Caco-2 (cell line): Measurements from ENCODE around the gene CEP72. TPM values are rescaled to one million over a fixed set of nuclear protein-coding genes. Genes with fewer than 3 reads are reported as not detected.
A peak's percentile ranks its signal among the peaks of the same experiment; 100 is the strongest.
"Not testable (repeated sequence)": the region's sequence is repeated elsewhere in the genome, so short reads cannot be mapped to it uniquely, and the experiment has no call there.

ENCODE experiments used
- BruUV-seq: library from RNA; stranded (reverse); fragments of 400-500 nt; replicated peaks from 2 replicates; lab custom pipeline; 2021; lab: Mats Ljungman, UMichigan
- CTCF ChIA-PET: fragments of 300-600 bp; sonication (Branson Sonifier 250); formaldehyde crosslinking; loops from one replicate; lab custom pipeline; 2022; ENCODE audit warnings: antibody characterized with exemption; lab: Charles Lee
- POLR2A ChIA-PET: fragments of 300-600 bp; sonication (Branson Sonifier 250); formaldehyde crosslinking; loops from one replicate; lab custom pipeline; 2022; ENCODE audit warnings: antibody characterized with exemption; lab: Charles Lee
- DNase-seq, 2 experiments: peaks; one replicate each; pipeline versions ENCODE4 v3.0.0 to v3.0.0-alpha.2; 2020 to 2022
- H3K27me3 ChIP-seq: replicated peaks from 2 replicates; pipeline ENCODE4 v1.6.0; 2011; ENCODE audit warnings: low read length; ENCODE audit not compliant: control insufficient read depth, insufficient read depth
- H3K36me3 ChIP-seq: 2 replicates; pipeline ENCODE4 v1.5.1; 2011; ENCODE audit warnings: low read length; ENCODE audit not compliant: control insufficient read depth, insufficient read depth
- H3K4me1 ChIP-seq: fragments of 250-450 bp; sonication (Bioruptor Pico); 2 replicates; pipeline ENCODE4 v1.5.1; 2020; ENCODE audit warnings: mild to moderate bottlenecking
- H3K4me3 ChIP-seq: 2 replicates; pipeline ENCODE4 v1.5.1; 2011; ENCODE audit warnings: low read depth, mild to moderate bottlenecking, control low read depth, low read length
- H3K9me3 ChIP-seq: fragments of 250-450 bp; sonication (Bioruptor Pico); 2 replicates; pipeline ENCODE4 v1.5.1; 2020; ENCODE audit warnings: mild to moderate bottlenecking, moderate library complexity
- H3K27ac Mint-ChIP-seq: one replicate; pipeline ENCODE4 v1.8.0; 2022; ENCODE audit warnings: mixed read lengths; ENCODE audit not compliant: unreplicated experiment
- H3K27me3 Mint-ChIP-seq: one replicate; pipeline ENCODE4 v1.8.0; 2022; ENCODE audit warnings: mixed read lengths; ENCODE audit not compliant: insufficient read depth, unreplicated experiment
- H3K36me3 Mint-ChIP-seq: one replicate; pipeline ENCODE4 v1.8.0; 2022; ENCODE audit warnings: mild to moderate bottlenecking, mixed read lengths; ENCODE audit not compliant: insufficient read depth, unreplicated experiment
- H3K4me1 Mint-ChIP-seq: one replicate; pipeline ENCODE4 v1.8.0; 2022; ENCODE audit warnings: low read depth, mixed read lengths; ENCODE audit not compliant: unreplicated experiment
- H3K4me3 Mint-ChIP-seq: one replicate; pipeline ENCODE4 v1.8.0; 2022; ENCODE audit warnings: mild to moderate bottlenecking, moderate library complexity, mixed read lengths; ENCODE audit not compliant: unreplicated experiment
- H3K9me3 Mint-ChIP-seq: one replicate; pipeline ENCODE4 v1.8.0; 2022; ENCODE audit warnings: mixed read lengths; ENCODE audit not compliant: unreplicated experiment
- CTCF ChIP-seq, 2 experiments: fragments of 200-600 bp in 1 of 2; IDR thresholded peaks; 1 replicate in 1 of 2; 2 replicates in 1 of 2; pipeline versions ENCODE4 v1.5.1 to v1.8.0; 2011 to 2022; ENCODE audit warnings: antibody characterized with exemption in 1 of 2, control low read depth in 1 of 2, inconsistent platforms in 1 of 2, low read depth in 1 of 2, low read length in 1 of 2, mild to moderate bottlenecking in 1 of 2, moderate library complexity in 1 of 2; ENCODE audit not compliant: insufficient read depth in 1 of 2, severe bottlenecking in 1 of 2, unreplicated experiment in 1 of 2
- intact Hi-C: fragments of 100-400 bp; cut with micrococcal nuclease; formaldehyde crosslinking; loops from one replicate; pipeline ENCODE4 v1.10.0; 2022; ENCODE audit not compliant: unreplicated experiment
- total RNA-seq: library from RNA; stranded (reverse); gene quantifications from 2 replicates; pipeline ENCODE4 v1.2.3, GENCODE V29; 2022

The CEP72 gene
- total RNA-seq, 1 experiment from 2014 or later = 36.6 TPM

- H3K4me3 Mint-ChIP-seq, H3K36me3 Mint-ChIP-seq, H3K4me3 ChIP-seq, H3K4me1 ChIP-seq, intact Hi-C loops, H3K9me3 ChIP-seq, POLR2A ChIA-PET, H3K4me1 Mint-ChIP-seq, BruUV-seq, H3K27ac Mint-ChIP-seq, H3K9me3 Mint-ChIP-seq, H3K36me3 ChIP-seq, H3K27me3 Mint-ChIP-seq, H3K27me3 ChIP-seq, DNase-seq, CTCF ChIA-PET: not testable (repeated sequence)
Observed at GRCh38 chr5:690293-690692, 78.2 kb downstream of the CEP72 start.

GRCh38 chr5:691049-691448 lies 78.9 kb downstream of the CEP72 start:
- H3K4me3 Mint-ChIP-seq, H3K36me3 ChIP-seq, H3K9me3 ChIP-seq, H3K36me3 Mint-ChIP-seq, H3K27me3 ChIP-seq, H3K4me3 ChIP-seq, BruUV-seq, H3K9me3 Mint-ChIP-seq, H3K27ac Mint-ChIP-seq, POLR2A ChIA-PET, H3K27me3 Mint-ChIP-seq, H3K4me1 ChIP-seq, intact Hi-C loops, DNase-seq, H3K4me1 Mint-ChIP-seq, CTCF ChIA-PET: not testable (repeated sequence)

DNA sequence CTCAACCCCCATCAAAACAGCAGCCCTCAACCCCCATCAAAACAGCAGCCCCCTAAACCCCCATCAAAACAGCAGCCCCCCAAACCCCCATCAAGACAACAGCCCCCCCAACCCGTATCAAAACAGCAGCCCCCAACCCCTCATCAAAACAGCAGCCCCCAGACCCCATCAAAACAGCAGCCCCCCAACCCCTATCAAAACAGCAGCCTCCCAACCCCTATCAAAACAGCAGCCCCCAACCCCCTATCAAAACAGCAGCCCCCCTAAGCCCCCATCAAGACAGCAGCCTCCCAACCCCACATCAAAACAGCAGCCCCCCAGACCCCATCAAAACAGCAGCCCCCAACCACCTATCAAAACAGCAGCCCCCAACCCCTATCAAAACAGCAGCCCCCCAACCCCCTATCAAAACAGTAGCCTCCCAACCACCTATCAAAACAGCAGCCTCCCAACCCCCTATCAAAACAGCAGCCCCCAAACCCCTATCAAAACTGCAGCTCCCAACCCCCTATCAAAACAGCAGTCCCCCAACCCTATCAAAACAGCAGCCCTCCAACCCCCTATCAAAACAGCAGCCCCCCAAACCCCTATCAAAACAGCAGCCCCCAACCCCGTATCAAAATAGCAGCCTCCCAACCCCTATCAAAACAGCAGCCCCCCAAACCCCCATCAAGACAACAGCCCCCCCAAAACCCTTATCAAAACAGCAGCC lies 79.8 kb downstream of the CEP72 start:
- Mint-ChIP-seq H3K27ac (no peak overlapping the region), H3K4me1 (no peaks in the 10 kb centered on the region), H3K9me3 (no peaks in the 10 kb centered on the region), H3K27me3 (peaks cover 3% of the 10 kb centered on the region), H3K36me3 (no peaks in the 10 kb centered on the region), H3K4me3 (peak overlapping the region; percentile 27)
- POLR2A ChIA-PET = no interaction called here
- intact Hi-C loops = loop anchor here (2.0 kb wide), 1 partner anchor 93 kb away; the partner anchor contains the start of gene ZDHHC11B
- no peak overlapping the region for H3K4me3 ChIP-seq
- H3K27me3 ChIP-seq = no peaks in the 10 kb centered on the region
- no peaks in the 10 kb centered on the region for H3K4me1 ChIP-seq
- no TSS peak for BruUV-seq
- no peaks in the 10 kb centered on the region for H3K36me3 ChIP-seq
- CTCF ChIA-PET = no interaction called here
- no peak for DNase-seq
- no peak for TF ChIP-seq CTCF (IDR thresholded peaks at IDR 0.05; ENCODE audit: insufficient read depth in 1 of 2, low read depth in 1 of 2, low read length in 1 of 2, severe bottlenecking in 1 of 2, unreplicated experiment in 1 of 2)
- no peaks in the 10 kb centered on the region for H3K9me3 ChIP-seq

- H3K27me3 Mint-ChIP-seq, H3K27ac Mint-ChIP-seq, H3K4me1 Mint-ChIP-seq, POLR2A ChIA-PET, H3K4me1 ChIP-seq, CTCF ChIA-PET, H3K36me3 ChIP-seq, DNase-seq, H3K9me3 Mint-ChIP-seq, BruUV-seq, H3K9me3 ChIP-seq, H3K27me3 ChIP-seq, H3K36me3 Mint-ChIP-seq: not testable (repeated sequence)
- intact Hi-C loops = loop anchor here (2.0 kb wide), 1 partner anchor 92 kb away; the partner anchor contains the start of gene ZDHHC11B
- peak overlapping the region; percentile 25 for H3K4me3 ChIP-seq
- H3K4me3 Mint-ChIP-seq = peak overlapping the region; percentile 27
Observed at GRCh38 chr5:692529-693041, 80.4 kb downstream of the CEP72 start.

DNA sequence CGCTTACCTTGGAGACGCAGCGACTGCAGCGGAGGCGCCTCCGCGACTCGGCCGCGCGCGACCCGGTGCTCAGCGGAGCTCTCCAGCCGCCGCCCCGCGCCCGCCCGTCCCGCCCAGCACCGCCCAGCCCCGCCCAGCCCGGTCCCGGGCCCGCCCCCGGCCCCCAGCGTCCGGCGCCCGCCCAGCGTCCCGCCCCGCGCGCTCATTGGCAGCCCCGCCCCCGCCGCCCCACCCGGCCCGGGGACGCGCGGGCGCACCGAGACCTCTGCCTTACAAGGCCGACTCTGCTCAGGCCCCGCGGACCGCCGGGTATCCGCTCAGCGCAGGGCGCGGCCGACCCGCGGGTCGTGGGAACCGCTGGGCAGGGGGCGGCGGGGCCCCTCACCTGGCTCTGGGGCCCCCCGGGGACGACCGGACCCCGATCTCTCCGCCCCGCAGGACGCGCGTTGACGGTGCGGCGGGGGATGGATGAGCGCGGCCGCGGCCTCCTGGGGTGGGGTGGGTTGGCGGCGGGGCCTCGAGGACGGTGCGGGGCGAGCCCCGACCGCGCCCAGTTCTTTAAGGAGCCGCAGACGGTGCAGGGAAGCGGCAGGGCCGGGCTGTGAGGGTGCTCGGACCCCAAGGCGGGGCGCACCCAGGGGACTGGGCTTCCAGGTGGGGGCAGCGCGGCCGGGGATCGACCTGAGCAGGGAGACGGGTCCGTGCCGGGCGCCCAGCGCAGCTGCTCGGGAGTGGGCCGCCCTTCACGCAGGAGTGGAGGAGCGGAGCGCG lies 81.3 kb downstream of the CEP72 start, which contains the start of gene TPPP:
Gene TPPP (minus strand): TSS at position 82 of the 771 bp plus-strand sequence. CDS start 15,292 bp downstream, outside the sequence.
- H3K27me3 ChIP-seq, BruUV-seq, H3K4me1 ChIP-seq, H3K9me3 Mint-ChIP-seq, H3K4me1 Mint-ChIP-seq, H3K27ac Mint-ChIP-seq, H3K36me3 ChIP-seq, H3K9me3 ChIP-seq, POLR2A ChIA-PET, H3K36me3 Mint-ChIP-seq: not testable (repeated sequence)
- CTCF ChIA-PET = interaction anchor here (0.6 kb wide), 1 partner anchor 49 kb away, joined by 3 read pairs; no protein-coding TSS in a partner anchor
- H3K4me3 ChIP-seq = peak within 1 kb of the TSS; percentile 38
- H3K4me3 Mint-ChIP-seq = peak within 1 kb of the TSS; percentile 27
- peaks cover 12% of the 10 kb centered on the region for H3K27me3 Mint-ChIP-seq
- DNase-seq = peak; percentile 76 to 86
- intact Hi-C loops = loop anchor here (2.0 kb wide), 1 partner anchor 91 kb away; the partner anchor contains the start of gene ZDHHC11B

DNA sequence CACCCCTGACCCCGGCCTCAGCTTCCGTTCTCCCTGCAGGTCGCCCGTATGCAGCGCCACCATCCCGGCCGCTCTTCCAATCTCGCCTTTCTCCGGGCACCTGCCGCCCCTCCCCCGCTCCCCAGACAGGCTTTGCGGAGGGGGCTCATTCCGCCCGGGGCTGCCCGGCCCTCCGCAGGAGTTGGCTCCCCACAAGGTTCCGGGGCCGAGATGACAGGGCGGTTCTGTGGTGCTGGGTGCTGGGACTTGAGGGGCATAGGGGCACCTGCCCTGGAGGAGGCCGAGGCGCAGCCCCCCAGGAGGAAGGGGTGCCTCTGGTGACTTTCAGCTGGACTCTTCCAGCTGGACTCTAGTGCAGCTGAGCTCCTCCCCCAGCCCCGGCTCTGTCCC lies 81.9 kb downstream of the CEP72 start:
- H3K4me1 Mint-ChIP-seq, intact Hi-C loops, H3K9me3 ChIP-seq, POLR2A ChIA-PET, H3K27ac Mint-ChIP-seq, H3K36me3 Mint-ChIP-seq, DNase-seq, BruUV-seq, H3K9me3 Mint-ChIP-seq, H3K4me1 ChIP-seq, CTCF ChIA-PET, H3K36me3 ChIP-seq, H3K4me3 Mint-ChIP-seq, H3K27me3 ChIP-seq: not testable (repeated sequence)
- H3K27me3 Mint-ChIP-seq = peaks cover 17% of the 10 kb centered on the region
- H3K4me3 ChIP-seq = peak overlapping the region; percentile 10; the same call in 1 of the 2 replicates
